ENCODE results near the gene PLB1.

The PLB1 gene

DNA sequence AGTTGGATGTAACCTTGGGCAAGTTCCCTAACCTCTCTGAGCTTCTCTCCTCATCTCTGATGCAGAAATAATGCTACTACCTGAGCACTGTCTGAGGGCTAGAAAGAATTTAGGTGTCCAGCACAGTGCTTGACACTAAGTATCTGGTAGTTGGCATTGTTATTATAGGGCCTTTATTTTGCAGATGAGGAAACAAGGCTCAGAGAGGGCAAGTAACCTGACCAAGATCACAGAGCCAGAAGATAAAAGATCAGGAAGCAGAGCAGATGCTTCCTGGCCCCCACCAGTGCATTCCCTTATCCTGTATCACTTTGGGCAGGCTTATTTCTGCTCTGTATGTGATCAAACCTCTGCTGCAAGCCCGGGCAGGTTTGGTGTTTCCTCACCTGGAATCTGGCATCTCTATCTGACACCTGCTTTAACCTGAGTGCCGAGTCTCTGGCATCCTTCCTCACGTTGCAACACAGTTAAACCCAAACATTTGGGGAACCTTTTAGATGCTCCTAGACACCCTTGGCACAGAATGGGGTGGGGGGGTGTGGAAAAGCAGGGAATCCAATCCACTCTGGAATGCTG lies 69.9 kb downstream of the PLB1 start:
- no peak for TF ChIP-seq POLR2A (IDR thresholded peaks at IDR 0.05; ENCODE audit: low read depth, low read length)
- FAIRE-seq (no peak), DNase-seq (ENCODE audit: insufficient read length, low spot score) (no peak)

DNA sequence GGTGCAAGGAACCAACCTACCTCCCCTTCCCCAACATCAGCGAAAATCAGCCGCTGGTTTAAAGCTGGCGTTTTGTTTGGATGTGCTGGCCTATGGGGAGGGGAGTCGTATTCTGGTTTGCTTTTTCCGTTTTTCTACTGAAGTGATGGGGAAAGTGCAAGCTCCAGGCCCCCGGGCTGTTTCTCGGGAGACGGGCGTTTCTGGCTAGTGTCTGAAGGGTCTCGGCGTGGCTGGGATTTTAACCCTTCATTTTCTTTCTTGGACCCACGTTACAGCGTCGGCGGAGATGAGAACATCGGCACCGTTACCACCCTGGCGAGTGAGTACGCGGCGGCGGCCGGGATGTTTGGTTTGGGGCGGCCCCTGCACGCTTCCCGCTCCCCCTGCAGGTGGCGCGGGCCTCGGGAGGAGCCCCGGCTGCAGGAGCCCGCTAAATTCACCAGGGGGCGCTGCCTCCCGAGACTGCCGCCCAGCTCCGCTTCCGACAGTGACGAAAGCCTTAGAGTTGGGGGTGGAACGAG lies 70.7 kb downstream of the PLB1 start:
- no peak for TF ChIP-seq POLR2A (IDR thresholded peaks at IDR 0.05; ENCODE audit: low read depth, low read length)

GRCh38 chr2:28567061-28567471 lies 71.2 kb downstream of the PLB1 start:
- TF ChIP-seq POLR2A (IDR thresholded peaks at IDR 0.05; ENCODE audit: low read depth, low read length): no peak
- DNase-seq (ENCODE audit: insufficient read length, low spot score): peak; percentile 30
- no peak for FAIRE-seq

More for the DNA sequence above, 70.7 kb downstream of the PLB1 start:
- DNase-seq (ENCODE audit: insufficient read length, low spot score): peak; percentile 84
- no peak for FAIRE-seq

GRCh38 chr2:28568036-28568435 lies 72.2 kb downstream of the PLB1 start:
- DNase-seq (ENCODE audit: insufficient read length, low spot score) (no peak), FAIRE-seq (no peak)
- no peak for TF ChIP-seq POLR2A (IDR thresholded peaks at IDR 0.05; ENCODE audit: low read depth, low read length)

DNA sequence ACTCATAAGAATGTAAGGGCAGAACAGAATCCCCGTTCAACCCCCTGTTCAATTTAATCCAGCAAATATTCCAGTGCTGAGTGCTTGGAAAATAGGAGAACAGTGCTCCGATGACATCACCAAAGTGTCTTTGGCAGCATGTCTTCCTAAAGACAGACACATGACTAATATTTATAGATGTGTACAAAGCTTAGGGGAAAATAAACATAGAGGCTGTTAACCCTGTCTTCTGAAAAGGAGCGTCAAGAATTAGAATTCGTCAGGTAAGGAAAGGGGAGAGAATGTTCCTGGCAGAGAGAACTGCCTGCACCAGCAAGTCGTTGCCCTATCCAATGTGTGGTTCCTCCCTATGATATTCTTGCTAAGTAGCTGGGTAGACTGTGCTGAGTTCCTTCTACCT lies 72.7 kb downstream of the PLB1 start:
- no peak for TF ChIP-seq POLR2A (IDR thresholded peaks at IDR 0.05; ENCODE audit: low read depth, low read length)
- FAIRE-seq (no peak), DNase-seq (ENCODE audit: insufficient read length, low spot score) (no peak)

GRCh38 chr2:28570431-28570830 lies 74.6 kb downstream of the PLB1 start:
- DNase-seq (ENCODE audit: insufficient read length, low spot score) (no peak), FAIRE-seq (no peak)
- no peak for TF ChIP-seq POLR2A (IDR thresholded peaks at IDR 0.05; ENCODE audit: low read depth, low read length)

GRCh38 chr2:28576714-28577113 lies 80.9 kb downstream of the PLB1 start:
- no peak for DNase-seq (ENCODE audit: insufficient read length, low spot score)
- TF ChIP-seq POLR2A (IDR thresholded peaks at IDR 0.05; ENCODE audit: low read depth, low read length): no peak
- FAIRE-seq: no peak

GRCh38 chr2:28577791-28578680 lies 82.2 kb downstream of the PLB1 start:
- DNase-seq (ENCODE audit: insufficient read length, low spot score) (no peak), FAIRE-seq (no peak)
- no peak for TF ChIP-seq POLR2A (IDR thresholded peaks at IDR 0.05; ENCODE audit: low read depth, low read length)

DNA sequence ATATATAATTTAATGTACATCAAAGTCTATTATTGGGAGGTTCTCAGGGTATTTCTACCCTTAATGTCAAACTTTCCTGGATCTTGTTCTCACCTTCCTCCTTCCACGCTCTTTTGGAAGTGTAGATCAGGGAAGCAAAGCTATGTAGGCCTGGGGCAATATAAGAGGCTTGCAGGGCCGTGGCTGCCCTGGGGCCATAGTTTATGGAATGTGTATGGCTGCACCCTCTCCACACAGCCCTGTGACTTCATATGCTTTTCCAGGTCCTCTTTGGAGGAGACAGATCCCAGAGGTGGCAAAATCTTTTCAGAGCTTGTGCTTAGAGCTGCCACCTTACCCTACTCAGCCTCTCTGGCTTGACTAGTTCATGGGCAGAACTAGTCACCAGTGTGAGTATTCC lies 82.9 kb downstream of the PLB1 start:
- DNase-seq (ENCODE audit: insufficient read length, low spot score) (no peak), FAIRE-seq (no peak)
- TF ChIP-seq POLR2A (IDR thresholded peaks at IDR 0.05; ENCODE audit: low read depth, low read length): no peak

DNA sequence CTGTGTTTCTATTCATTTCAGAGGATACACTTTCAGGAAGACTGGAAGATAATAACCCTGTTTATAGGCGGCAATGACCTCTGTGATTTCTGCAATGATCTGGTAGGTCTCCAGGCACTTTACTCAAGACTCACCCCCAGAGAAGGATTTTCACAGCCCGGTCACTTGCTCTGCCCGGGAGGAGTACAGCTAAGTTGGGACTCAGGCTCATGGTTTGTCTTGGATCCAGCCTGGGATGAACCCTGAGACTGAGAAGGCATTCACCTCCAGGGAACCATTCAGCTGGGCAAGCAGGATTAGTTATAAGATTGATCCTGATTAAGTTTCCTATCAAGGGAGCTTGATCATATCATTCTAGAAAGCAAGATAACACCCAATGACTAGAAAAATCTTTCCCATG lies 83.7 kb downstream of the PLB1 start:
- no peak for DNase-seq (ENCODE audit: insufficient read length, low spot score)
- TF ChIP-seq POLR2A (IDR thresholded peaks at IDR 0.05; ENCODE audit: low read depth, low read length): no peak
- FAIRE-seq: no peak

DNA sequence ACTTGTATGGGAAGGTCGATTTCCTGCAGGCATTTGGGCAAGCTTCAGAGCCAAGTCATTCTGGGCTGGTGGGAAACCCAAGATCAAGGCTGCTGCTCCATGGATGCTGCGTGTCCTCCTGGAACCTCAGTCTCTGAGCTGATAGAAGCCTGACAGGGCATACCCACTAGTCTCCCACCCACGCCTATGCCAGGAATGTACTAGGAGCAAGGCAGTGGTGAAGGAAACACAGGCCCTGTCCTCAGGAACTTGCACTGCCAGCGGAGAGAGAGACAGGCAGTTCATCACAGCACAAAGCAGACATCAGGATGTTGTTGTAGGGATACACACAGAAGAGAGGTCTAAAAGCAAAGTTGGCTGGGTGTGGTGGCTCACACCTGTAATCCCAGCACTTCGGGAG lies 84.2 kb downstream of the PLB1 start:
- no peak for DNase-seq (ENCODE audit: insufficient read length, low spot score)
- no peak for FAIRE-seq
- no peak for TF ChIP-seq POLR2A (IDR thresholded peaks at IDR 0.05; ENCODE audit: low read depth, low read length)

GRCh38 chr2:28581312-28581711 lies 85.5 kb downstream of the PLB1 start:
- no peak for DNase-seq (ENCODE audit: insufficient read length, low spot score)
- no peak for FAIRE-seq
- no peak for TF ChIP-seq POLR2A (IDR thresholded peaks at IDR 0.05; ENCODE audit: low read depth, low read length)

GRCh38 chr2:28582152-28582551 lies 86.3 kb downstream of the PLB1 start:
- FAIRE-seq: no peak
- no peak for TF ChIP-seq POLR2A (IDR thresholded peaks at IDR 0.05; ENCODE audit: low read depth, low read length)
- DNase-seq (ENCODE audit: insufficient read length, low spot score): no peak

- no peak for TF ChIP-seq POLR2A (IDR thresholded peaks at IDR 0.05; ENCODE audit: low read depth, low read length)
- DNase-seq (ENCODE audit: insufficient read length, low spot score) (no peak), FAIRE-seq (no peak)
Observed at GRCh38 chr2:28582595-28582994, 86.7 kb downstream of the PLB1 start.
